ENCODE measurements around the gene APOOL. TPM values are rescaled to one million over a fixed set of nuclear protein-coding genes. Genes with fewer than 3 reads are reported as not detected.
"Not testable (repeated sequence)": the region's sequence is repeated elsewhere in the genome, so short reads cannot be mapped to it uniquely, and the experiment has no call there.

The APOOL gene
- total RNA-seq, 1 experiment from 2014 or later, result 15.4 TPM

DNA sequence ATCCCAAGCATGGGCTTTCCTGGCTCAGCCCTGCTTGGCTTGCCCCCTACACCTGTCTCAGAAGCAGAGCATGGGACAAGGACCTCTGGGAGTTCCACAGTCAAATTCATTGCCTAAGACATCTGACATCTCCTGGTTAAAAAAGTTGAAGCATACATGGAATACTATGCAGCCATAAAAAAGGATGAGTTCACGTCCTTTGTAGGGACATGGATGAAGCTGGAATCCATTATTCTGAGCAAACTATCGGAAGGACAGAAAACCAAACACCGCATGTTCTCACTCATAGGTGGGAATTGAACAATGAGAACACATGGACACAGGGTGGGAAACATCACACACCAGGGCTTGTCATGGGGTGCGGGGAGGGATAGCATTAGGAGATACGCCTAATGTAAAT is 11.9 kb upstream of the APOOL start:
- H3K27me3 ChIP-seq (ENCODE audit: low read length); H3K9me3 ChIP-seq (ENCODE audit: low read length); H3K4me1 ChIP-seq (ENCODE audit: insufficient read depth, low read length); intact Hi-C loops (cut with micrococcal nuclease); H4K20me1 ChIP-seq (ENCODE audit: low read length); DNase-seq; POLR2A ChIA-PET (ENCODE audit: unreplicated experiment); H3K9ac ChIP-seq (ENCODE audit: low read length); BruUV-seq (replicated peaks); H3K4me3 ChIP-seq (ENCODE audit: low read length); ATAC-seq; CTCF ChIA-PET; H3K4me2 ChIP-seq (ENCODE audit: low read length); H3F3A ChIP-seq (ENCODE audit: low read length, unreplicated experiment); H3K27ac ChIP-seq (ENCODE audit: low read length); H2AFZ ChIP-seq (ENCODE audit: low read length); H3K9me2 ChIP-seq (replicated peaks; ENCODE audit: low read length); H3K79me2 ChIP-seq (ENCODE audit: low read length); H3K36me3 ChIP-seq (ENCODE audit: low read depth, low read length): not testable (repeated sequence)

DNA sequence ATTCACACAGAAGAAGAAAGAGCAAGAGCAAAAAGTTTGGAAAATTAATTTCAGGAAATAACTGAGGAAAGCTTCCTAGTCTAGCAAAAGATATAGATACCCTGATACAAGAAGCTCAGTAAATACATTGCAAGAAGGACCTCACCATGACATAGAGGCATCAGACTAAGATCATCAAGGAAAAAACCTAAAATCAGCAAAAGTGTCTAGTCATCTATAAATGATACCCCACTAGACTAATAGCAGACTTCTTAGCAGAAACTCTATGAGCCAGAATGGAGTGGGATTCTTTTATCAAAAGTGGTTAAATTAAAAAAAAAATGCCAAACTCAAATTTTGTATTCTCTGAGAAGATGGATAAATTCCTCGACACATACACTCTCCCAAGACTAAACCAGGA is 10.5 kb upstream of the APOOL start:
- Histone ChIP-seq H3K9ac (ENCODE audit: low read length) (no peak overlapping the region), H4K20me1 (ENCODE audit: low read length) (no peaks in the 10 kb centered on the region), H3K27me3 (ENCODE audit: low read length) (no peaks in the 10 kb centered on the region), H3F3A (ENCODE audit: low read length, unreplicated experiment) (no peaks in the 10 kb centered on the region), H2AFZ (ENCODE audit: low read length) (no peak overlapping the region), H3K79me2 (ENCODE audit: low read length) (no peaks in the 10 kb centered on the region), H3K9me3 (ENCODE audit: low read length) (no peaks in the 10 kb centered on the region), H3K27ac (ENCODE audit: low read length) (no peak overlapping the region), H3K9me2 (replicated peaks; ENCODE audit: low read length) (no peaks in the 10 kb centered on the region), H3K36me3 (ENCODE audit: low read depth, low read length) (no peaks in the 10 kb centered on the region), H3K4me3 (ENCODE audit: low read length) (no peak overlapping the region), H3K4me2 (ENCODE audit: low read length) (no peak overlapping the region), H3K4me1 (ENCODE audit: insufficient read depth, low read length) (no peaks in the 10 kb centered on the region)
- ATAC-seq, result no peak
- intact Hi-C loops (cut with micrococcal nuclease), result no loop called here
- BruUV-seq (replicated peaks), result no TSS peak
- CTCF ChIA-PET, result no interaction called here
- TF ChIP-seq EZH2 (IDR thresholded peaks at IDR 0.05; ENCODE audit: low read length, unreplicated experiment) (no peak), EZH2phosphoT487 (IDR thresholded peaks at IDR 0.05; ENCODE audit: borderline replicate concordance, low read length) (no peak)
- TF ChIP-seq, protein P1, sequence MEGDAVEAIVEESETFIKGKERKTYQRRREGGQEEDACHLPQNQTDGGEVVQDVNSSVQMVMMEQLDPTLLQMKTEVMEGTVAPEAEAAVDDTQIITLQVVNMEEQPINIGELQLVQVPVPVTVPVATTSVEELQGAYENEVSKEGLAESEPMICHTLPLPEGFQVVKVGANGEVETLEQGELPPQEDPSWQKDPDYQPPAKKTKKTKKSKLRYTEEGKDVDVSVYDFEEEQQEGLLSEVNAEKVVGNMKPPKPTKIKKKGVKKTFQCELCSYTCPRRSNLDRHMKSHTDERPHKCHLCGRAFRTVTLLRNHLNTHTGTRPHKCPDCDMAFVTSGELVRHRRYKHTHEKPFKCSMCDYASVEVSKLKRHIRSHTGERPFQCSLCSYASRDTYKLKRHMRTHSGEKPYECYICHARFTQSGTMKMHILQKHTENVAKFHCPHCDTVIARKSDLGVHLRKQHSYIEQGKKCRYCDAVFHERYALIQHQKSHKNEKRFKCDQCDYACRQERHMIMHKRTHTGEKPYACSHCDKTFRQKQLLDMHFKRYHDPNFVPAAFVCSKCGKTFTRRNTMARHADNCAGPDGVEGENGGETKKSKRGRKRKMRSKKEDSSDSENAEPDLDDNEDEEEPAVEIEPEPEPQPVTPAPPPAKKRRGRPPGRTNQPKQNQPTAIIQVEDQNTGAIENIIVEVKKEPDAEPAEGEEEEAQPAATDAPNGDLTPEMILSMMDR (conservative IDR thresholded peaks at IDR 0.05; ENCODE audit: low read depth, low read length), result no peak
- no peak for DNase-seq
- POLR2A ChIA-PET (ENCODE audit: unreplicated experiment), result no interaction called here

DNA sequence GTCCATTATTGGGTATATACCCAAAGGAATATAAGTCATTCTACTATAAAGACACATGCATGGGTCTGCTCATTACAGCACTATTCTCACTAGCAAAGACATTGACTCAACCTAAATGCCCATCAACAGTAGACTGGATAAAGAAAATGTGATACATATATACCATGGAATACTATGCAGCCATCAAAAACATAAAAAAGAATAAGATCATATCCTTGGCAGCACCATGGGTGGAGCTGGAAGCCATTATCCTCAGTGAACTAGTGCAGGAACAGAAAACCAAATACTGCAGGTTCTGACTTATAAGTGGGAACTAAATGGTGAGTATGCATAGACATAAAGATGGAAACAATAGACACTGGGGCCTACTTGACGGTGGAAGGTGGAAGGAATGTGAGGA is 2.3 kb upstream of the APOOL start:
- Histone ChIP-seq H3K9ac (ENCODE audit: low read length) (no peak overlapping the region), H4K20me1 (ENCODE audit: low read length) (no peaks in the 10 kb centered on the region), H3K4me3 (ENCODE audit: low read length) (no peak overlapping the region), H2AFZ (ENCODE audit: low read length) (no peak overlapping the region), H3K9me3 (ENCODE audit: low read length) (no peaks in the 10 kb centered on the region), H3K4me1 (ENCODE audit: insufficient read depth, low read length) (no peaks in the 10 kb centered on the region; the same call in 1 of the 2 replicates), H3K4me2 (ENCODE audit: low read length) (no peak overlapping the region), H3K27me3 (ENCODE audit: low read length) (no peaks in the 10 kb centered on the region), H3K79me2 (ENCODE audit: low read length) (peaks cover 23% of the 10 kb centered on the region), H3K36me3 (ENCODE audit: low read depth, low read length) (no peaks in the 10 kb centered on the region), H3K27ac (ENCODE audit: low read length) (no peak overlapping the region), H3K9me2 (replicated peaks; ENCODE audit: low read length) (no peaks in the 10 kb centered on the region), H3F3A (ENCODE audit: low read length, unreplicated experiment) (no peaks in the 10 kb centered on the region)
- intact Hi-C loops (cut with micrococcal nuclease), result no loop called here
- POLR2A ChIA-PET (ENCODE audit: unreplicated experiment), result no interaction called here
- CTCF ChIA-PET, result no interaction called here
- ATAC-seq, result no peak
- TF ChIP-seq, protein P1 (conservative IDR thresholded peaks at IDR 0.05; ENCODE audit: low read depth, low read length), result no peak
- TF ChIP-seq EZH2phosphoT487 (IDR thresholded peaks at IDR 0.05; ENCODE audit: borderline replicate concordance, low read length) (no peak), EZH2 (IDR thresholded peaks at IDR 0.05; ENCODE audit: low read length, unreplicated experiment) (no peak)
- no peak for DNase-seq
- no TSS peak for BruUV-seq (replicated peaks)

All from PC-3 (cell line).